Body of pancreas (tissue), 4 donors: ENCODE data around the gene CDC42SE2. TPM values are rescaled to one million over a fixed set of nuclear protein-coding genes. Genes with fewer than 3 reads are reported as not detected.

Source experiments
- ATAC-seq: fragments of 150-250 bp; one replicate; pipeline ENCODE4 v1.9.1; 2016
- DNase-seq, 4 donors: peaks; one replicate each; pipeline ENCODE4 v3.0.0-alpha.2; 2019
- H3K27ac ChIP-seq, 4 donors: fragments of 200-600 bp; sonication (generic); 1 replicate in 3 of 4; 2 replicates in 1 of 4; pipeline versions ENCODE4 v1.5.1 to v1.6.1; 2016 to 2019; ENCODE audit warnings: mild to moderate bottlenecking in 1 of 4, mixed read lengths in 1 of 4, moderate library complexity in 1 of 4
- H3K27me3 ChIP-seq, 2 donors: fragments of 200-600 bp; sonication (generic); one replicate each; pipeline ENCODE4 v1.6.0; 2016; ENCODE audit warnings: mild to moderate bottlenecking in 1 of 2
- H3K36me3 ChIP-seq, 2 donors: fragments of 200-600 bp; sonication (generic); replicated peaks in 1 of 2; 2 replicates each; pipeline ENCODE4 v1.5.1; 2016; ENCODE audit warnings: low read depth in 2 of 2; ENCODE audit not compliant: insufficient read depth in 1 of 2
- H3K4me1 ChIP-seq: fragments of 200-600 bp; sonication (generic); one replicate; pipeline ENCODE4 v1.6.0; 2016
- H3K4me3 ChIP-seq, 2 donors: fragments of 200-600 bp; sonication (generic); 1 replicate in 1 of 2; 2 replicates in 1 of 2; pipeline ENCODE4 v1.5.1; 2016 to 2019
- H3K9me3 ChIP-seq, 3 donors: fragments of 200-600 bp; sonication (generic); 1 replicate in 2 of 3; 2 replicates in 1 of 3; pipeline ENCODE4 v1.5.1; 2016
- CTCF ChIP-seq, 7 experiments: fragments of 450-650 bp in 4 of 7; fragments of 200-600 bp in 3 of 7; sonication (generic) in 3 of 7; IDR thresholded peaks; one replicate each; pipeline ENCODE4 v1.5.1; 2016 to 2019; ENCODE audit warnings: antibody characterized with exemption in 7 of 7
- POLR2A ChIP-seq, 3 donors: fragments of 450-650 bp; IDR thresholded peaks; one replicate each; pipeline ENCODE4 v1.6.1; 2016; ENCODE audit warnings: antibody characterized with exemption in 3 of 3, mild to moderate bottlenecking in 2 of 3
- WGBS, 2 donors: methylation state at CpG; one replicate each; pipeline ENCODE4 v1.1.5; 2017; 5-methylcytosine and 5-hydroxymethylcytosine counted together
- intact Hi-C: fragments of 100-400 bp; cut with DNase I; formaldehyde crosslinking; loops from one replicate; pipeline ENCODE4 v1.15.1; 2023
- total RNA-seq, 2 donors: library from RNA; depleted of rRNA; stranded (reverse); fragments of >200 nt; gene quantifications; one replicate each; pipeline ENCODE4 v1.1.0, GENCODE V29; 2016

The CDC42SE2 gene
- total RNA-seq, 2 donors from 2014 or later = 23.4 to 33.5 TPM

- TF ChIP-seq POLR2A (IDR thresholded peaks at IDR 0.05) (no peak), CTCF (IDR thresholded peaks at IDR 0.05) (no peak)
- DNase-seq = no peak
- H3K36me3 ChIP-seq = peaks cover 0 to 2% of the 10 kb centered on the region in 2 donors
- H3K4me3 ChIP-seq = no peak overlapping the region
- WGBS, 2 donors = 20 to 34% methylated on average over 4 of the region's 4 CpGs
- no peaks in the 10 kb centered on the region for H3K9me3 ChIP-seq
- intact Hi-C loops = no loop called here
- ATAC-seq = no peak
- H3K27me3 ChIP-seq = no peaks in the 10 kb centered on the region
- peaks cover 9% of the 10 kb centered on the region for H3K4me1 ChIP-seq
- peak overlapping the region in 2 of 4 donors; percentile 53 to 59 for H3K27ac ChIP-seq
These were observed 122.9 kb downstream of the CDC42SE2 start for GRCh38 chr5:131386779-131387178.

DNA sequence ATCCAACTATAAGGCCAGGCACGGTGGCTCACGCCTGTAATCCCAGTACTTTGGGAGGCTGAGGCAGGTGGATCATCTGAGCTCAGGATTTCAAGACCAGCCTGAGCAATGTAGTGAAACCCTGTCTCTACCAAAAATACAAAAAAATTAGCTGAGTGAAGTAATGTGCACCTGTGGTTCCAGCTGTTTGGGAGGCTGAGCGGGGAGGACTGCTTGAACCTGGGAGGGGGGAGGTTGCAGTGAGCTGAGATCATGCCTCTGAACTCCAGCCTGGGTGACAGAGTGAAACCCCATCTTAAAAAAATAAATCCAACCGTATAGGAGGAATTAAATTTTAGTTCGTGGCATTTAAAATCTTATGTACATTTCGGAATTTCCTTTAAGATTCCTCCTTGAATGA lies 123.4 kb downstream of the CDC42SE2 start:
- TF ChIP-seq CTCF (IDR thresholded peaks at IDR 0.05) (no peak), POLR2A (IDR thresholded peaks at IDR 0.05) (no peak)
- peak overlapping the region in 1 of 4 donors; percentile 59 for H3K27ac ChIP-seq
- H3K4me3 ChIP-seq = no peak overlapping the region
- peaks cover 6% of the 10 kb centered on the region for H3K4me1 ChIP-seq
- intact Hi-C loops = no loop called here
- peaks cover 0 to 3% of the 10 kb centered on the region in 2 donors for H3K36me3 ChIP-seq
- H3K9me3 ChIP-seq = no peaks in the 10 kb centered on the region
- ATAC-seq (no peak), DNase-seq (no peak)
- H3K27me3 ChIP-seq = no peaks in the 10 kb centered on the region
- WGBS, 2 donors = 89 to 94% methylated on average over 6 of the region's 6 CpGs

- DNase-seq (no peak), ATAC-seq (no peak)
- TF ChIP-seq CTCF (IDR thresholded peaks at IDR 0.05) = no peak
- no peak for TF ChIP-seq POLR2A (IDR thresholded peaks at IDR 0.05)
- H3K27ac ChIP-seq = no peak overlapping the region
- WGBS, 2 donors = 91 to 93% methylated on average over 4 of the region's 4 CpGs
- no peaks in the 10 kb centered on the region for H3K27me3 ChIP-seq
- intact Hi-C loops = no loop called here
- peaks cover 22% of the 10 kb centered on the region for H3K4me1 ChIP-seq
- H3K36me3 ChIP-seq = peaks cover 0 to 3% of the 10 kb centered on the region in 2 donors
- H3K9me3 ChIP-seq = no peaks in the 10 kb centered on the region
- H3K4me3 ChIP-seq = no peak overlapping the region
These were observed 125.4 kb downstream of the CDC42SE2 start for GRCh38 chr5:131389096-131389868.

DNA sequence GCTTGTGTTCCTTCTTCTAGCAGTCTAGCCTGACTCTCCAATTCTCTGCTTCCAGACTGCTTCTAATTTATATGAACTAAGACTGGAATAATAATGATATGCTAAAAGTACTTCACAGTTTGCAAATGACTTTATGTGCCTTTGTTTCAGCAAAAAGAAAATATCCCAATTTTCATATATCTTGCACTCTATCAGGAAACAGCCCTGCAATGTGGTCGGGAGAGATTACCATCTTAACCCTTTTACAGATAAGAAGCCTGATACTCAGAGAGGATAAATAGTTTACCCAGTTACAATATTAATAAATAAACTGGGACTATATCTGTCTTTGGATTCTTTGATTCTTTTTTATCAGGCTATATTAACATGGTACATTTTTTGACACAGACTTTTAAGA lies 126.0 kb downstream of the CDC42SE2 start:
- ATAC-seq = no peak
- DNase-seq = no peak

More for the DNA sequence above, 126.0 kb downstream of the CDC42SE2 start:
- peaks cover 28% of the 10 kb centered on the region for H3K4me1 ChIP-seq
- H3K9me3 ChIP-seq = no peaks in the 10 kb centered on the region
- no peak overlapping the region for H3K4me3 ChIP-seq
- H3K27me3 ChIP-seq = no peaks in the 10 kb centered on the region
- H3K27ac ChIP-seq = no peak overlapping the region
- 42 to 52% methylated on average over 1 of the region's 1 CpG for WGBS, 2 donors
- H3K36me3 ChIP-seq = peaks cover 0 to 3% of the 10 kb centered on the region in 2 donors
- intact Hi-C loops = no loop called here
- no peak for TF ChIP-seq POLR2A (IDR thresholded peaks at IDR 0.05)
- no peak for TF ChIP-seq CTCF (IDR thresholded peaks at IDR 0.05)
